Neural progenitor cell (in vitro differentiated cells): Measurements from ENCODE around the gene SLC25A51.

Experiments
- CTCF ChIP-seq: fragments of 200-600 bp; sonication (generic); IDR thresholded peaks from 2 replicates; pipeline ENCODE4 v1.5.1; 2017; ENCODE audit warnings: antibody characterized with exemption, mild to moderate bottlenecking
- EZH2 ChIP-seq: fragments of 200-600 bp; sonication (generic); IDR thresholded peaks from 2 replicates; pipeline ENCODE4 v1.6.1; 2017; ENCODE audit warnings: antibody characterized with exemption, mild to moderate bottlenecking, moderate library complexity

- TF ChIP-seq EZH2 (no peak), CTCF (no peak)
Observed at GRCh38 chr9:37910271-37910670, 6.3 kb upstream of the SLC25A51 start.
